Cardiac muscle cell (in vitro differentiated cells and primary cell): Measurements from ENCODE around the gene SERPINB10. TPM values are rescaled to one million over a fixed set of nuclear protein-coding genes. Genes with fewer than 3 reads are reported as not detected.

Source experiments
- DNase-seq, 2 donors: peaks; one replicate each; pipeline versions ENCODE4 v3.0.0 to v3.0.0-alpha.2; 2010 to 2017; ENCODE audit warnings: low read depth in 1 of 2, low spot score in 1 of 2
- H3K27ac ChIP-seq: fragments of 200-600 bp; sonication (generic); 2 replicates; pipeline ENCODE4 v1.5.1; 2016
- H3K27me3 ChIP-seq: fragments of 200-600 bp; sonication (generic); 2 replicates; pipeline ENCODE4 v1.6.0; 2016; ENCODE audit warnings: control low read depth
- H3K36me3 ChIP-seq: fragments of 200-600 bp; sonication (generic); 2 replicates; pipeline ENCODE4 v1.5.1; 2016; ENCODE audit warnings: control low read depth
- H3K4me1 ChIP-seq: fragments of 200-600 bp; sonication (generic); 2 replicates; pipeline ENCODE4 v1.8.1; 2017; ENCODE audit warnings: low read depth, mild to moderate bottlenecking, mixed run types
- H3K4me3 ChIP-seq: fragments of 200-600 bp; sonication (generic); 2 replicates; pipeline ENCODE4 v1.5.1; 2016; ENCODE audit warnings: mild to moderate bottlenecking
- H3K9me3 ChIP-seq: fragments of 200-600 bp; sonication (generic); 2 replicates; pipeline ENCODE4 v1.5.1; 2017; ENCODE audit warnings: low read depth, mild to moderate bottlenecking, control low read depth
- CTCF ChIP-seq: IDR thresholded peaks from 2 replicates; pipeline ENCODE4 v1.5.1; 2012; ENCODE audit warnings: low read depth, mild to moderate bottlenecking, low read length
- polyA plus RNA-seq: library from polyadenylated mRNA; unstranded; fragments of >200 nt; fragmentation: Nextera tagmentation; extraction: Ambion mirVana; gene quantifications from 2 replicates; pipeline ENCODE4 v1.2.1, GENCODE V29; 2016
- total RNA-seq: library from RNA; depleted of rRNA; stranded (reverse); fragments of >200 nt; gene quantifications from 2 replicates; pipeline ENCODE4 v1.2.3, GENCODE V29; 2016

SERPINB10 gene
- total and polyA plus RNA-seq, 2 experiments from 2014 or later: not detected

- Histone ChIP-seq H3K27me3 (no peaks in the 10 kb centered on the region), H3K4me1 (no peaks in the 10 kb centered on the region), H3K9me3 (no peaks in the 10 kb centered on the region), H3K4me3 (no peak overlapping the region), H3K36me3 (no peaks in the 10 kb centered on the region), H3K27ac (no peak overlapping the region)
- TF ChIP-seq CTCF: peak; percentile 46
- DNase-seq: peak in 1 of 2 donors; percentile 56
Measured at GRCh38 chr18:63974991-63975390, 67.2 kb downstream of the SERPINB10 start.

GRCh38 chr18:63975628-63976027 is 67.9 kb downstream of the SERPINB10 start:
- Histone ChIP-seq H3K4me3 (no peak overlapping the region), H3K27ac (no peak overlapping the region), H3K9me3 (no peaks in the 10 kb centered on the region), H3K27me3 (no peaks in the 10 kb centered on the region), H3K36me3 (no peaks in the 10 kb centered on the region), H3K4me1 (no peaks in the 10 kb centered on the region)
- no peak for DNase-seq
- TF ChIP-seq CTCF: no peak

GRCh38 chr18:63977040-63977439 is 69.3 kb downstream of the SERPINB10 start:
- Histone ChIP-seq H3K4me3 (no peak overlapping the region), H3K27me3 (no peaks in the 10 kb centered on the region), H3K27ac (no peak overlapping the region), H3K36me3 (no peaks in the 10 kb centered on the region), H3K4me1 (no peaks in the 10 kb centered on the region), H3K9me3 (no peaks in the 10 kb centered on the region)
- no peak for DNase-seq
- TF ChIP-seq CTCF: no peak

GRCh38 chr18:63979409-63979920 is 71.7 kb downstream of the SERPINB10 start:
- DNase-seq: peak; percentile 78 to 80
- Histone ChIP-seq H3K4me3 (no peak overlapping the region), H3K9me3 (no peaks in the 10 kb centered on the region), H3K36me3 (no peaks in the 10 kb centered on the region), H3K27me3 (no peaks in the 10 kb centered on the region), H3K27ac (no peak overlapping the region), H3K4me1 (no peaks in the 10 kb centered on the region)
- peak; percentile 95 for TF ChIP-seq CTCF

GRCh38 chr18:63980027-63980426 is 72.3 kb downstream of the SERPINB10 start:
- H3K4me3 ChIP-seq: no peak overlapping the region
- H3K27me3 ChIP-seq: no peaks in the 10 kb centered on the region
- no peak overlapping the region for H3K27ac ChIP-seq
- H3K9me3 ChIP-seq: no peaks in the 10 kb centered on the region
- TF ChIP-seq CTCF: no peak
- DNase-seq: no peak
- H3K36me3 ChIP-seq: no peaks in the 10 kb centered on the region
- no peaks in the 10 kb centered on the region for H3K4me1 ChIP-seq
